HG02884 (cell line): ENCODE data around the gene LRFN3.
"Not testable (repeated sequence)": the region's sequence is repeated elsewhere in the genome, so short reads cannot be mapped to it uniquely, and the experiment has no call there.

ENCODE experiments used
- ATAC-seq: cut with Tn5 transposase; IDR thresholded peaks from one replicate; pipeline ENCODE4 v1.9.1; 2021; ENCODE audit warnings: mild to moderate bottlenecking, moderate library complexity; ENCODE audit not compliant: unreplicated experiment

LRFN3 gene

GRCh38 chr19:35905178-35905727 is 30.9 kb upstream of the LRFN3 start:
- no peak for ATAC-seq

- no peak for ATAC-seq
Measured at GRCh38 chr19:35907377-35907745, 28.8 kb upstream of the LRFN3 start.

DNA sequence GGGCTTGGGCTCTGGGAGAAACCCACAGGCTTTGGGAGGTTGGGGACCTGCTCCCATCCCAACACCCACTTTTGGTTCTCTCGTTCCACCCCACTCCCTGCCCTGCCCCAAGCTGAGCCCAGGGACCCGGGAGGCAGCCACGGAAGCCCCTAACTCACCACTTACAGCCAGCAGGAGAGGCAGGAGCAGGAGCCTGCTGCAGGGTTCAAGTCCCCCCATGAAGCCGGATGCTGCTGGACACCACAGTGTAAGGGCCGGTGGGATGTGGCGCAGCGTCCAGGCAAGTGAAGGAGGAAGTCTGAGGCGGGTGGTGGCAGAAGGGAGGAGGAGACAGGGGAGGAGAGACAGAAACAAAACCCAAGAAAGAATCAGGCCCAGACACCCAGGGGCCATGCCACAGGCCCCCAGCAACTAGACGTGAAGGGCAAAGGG is 28.1 kb upstream of the LRFN3 start, which contains the start of gene TYROBP:
Gene TYROBP (minus strand): TSS at position 286 of the 432 bp plus-strand sequence. CDS start 67 bp downstream, at position 219.
- ATAC-seq: no peak

GRCh38 chr19:35908973-35909683 is 27.0 kb upstream of the LRFN3 start:
- no peak for ATAC-seq

GRCh38 chr19:35909684-35910035 is 26.5 kb upstream of the LRFN3 start:
- no peak for ATAC-seq

DNA sequence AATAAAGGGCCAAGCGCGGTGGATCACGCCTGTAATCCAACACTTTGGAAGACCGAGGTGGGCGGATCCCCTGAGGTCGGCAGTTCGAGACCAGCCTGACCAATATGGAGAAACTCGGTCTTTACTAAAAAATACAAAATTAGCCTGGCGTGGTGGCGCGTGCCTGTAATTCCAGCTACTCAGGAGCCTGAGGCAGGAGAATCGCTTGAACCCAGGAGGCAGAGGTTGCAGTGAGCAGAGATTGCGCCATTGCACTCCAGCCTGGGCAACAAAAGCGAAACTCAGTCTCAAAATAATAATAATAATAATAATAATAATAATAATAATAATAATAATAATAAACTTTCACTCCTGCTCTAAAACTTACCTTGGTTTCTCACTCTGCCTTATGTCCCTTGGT is 25.8 kb upstream of the LRFN3 start:
- ATAC-seq: not testable (repeated sequence)

DNA sequence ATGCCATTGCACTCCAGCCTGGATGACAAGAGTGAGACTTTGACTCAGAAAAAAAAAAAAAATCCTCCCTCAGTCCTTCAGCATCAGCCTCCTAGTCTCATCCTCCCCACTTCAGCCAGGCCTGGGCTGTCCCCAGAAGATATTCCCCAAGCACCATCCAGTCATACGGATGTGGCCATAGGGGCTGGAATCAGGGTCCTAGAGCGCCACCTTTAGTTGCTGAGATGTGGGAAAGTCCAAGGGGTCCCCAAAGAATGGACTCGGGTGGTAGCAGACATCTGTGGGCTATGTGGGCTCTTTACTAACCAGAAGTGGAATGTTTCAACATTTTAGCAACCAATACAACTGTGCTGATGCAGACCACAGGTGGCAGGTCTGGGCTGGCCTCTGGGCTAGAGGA is 25.0 kb upstream of the LRFN3 start:
- ATAC-seq: no peak

- no peak for ATAC-seq
Measured at GRCh38 chr19:35911790-35912189, 24.4 kb upstream of the LRFN3 start.

- ATAC-seq: no peak
Measured at GRCh38 chr19:35913589-35913988, 22.6 kb upstream of the LRFN3 start.

DNA sequence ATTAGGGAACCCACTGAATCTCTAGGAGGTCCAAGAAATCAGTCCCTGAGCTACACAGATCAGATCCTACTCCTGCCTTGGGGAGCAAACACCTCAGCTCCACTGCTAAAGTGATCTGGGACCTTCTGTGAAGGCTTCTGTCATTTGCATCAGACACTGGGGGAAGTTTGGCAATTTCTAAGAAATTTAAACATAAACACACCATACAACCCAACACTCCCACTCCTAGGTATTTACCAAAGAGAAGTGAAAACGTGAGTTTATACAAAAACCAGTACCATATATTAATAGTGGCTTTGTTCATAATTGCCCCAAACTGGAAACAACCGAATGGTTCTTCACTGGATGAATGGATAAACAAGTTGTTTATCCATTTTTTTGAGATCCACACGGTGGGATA is 20.7 kb upstream of the LRFN3 start:
- no peak for ATAC-seq

GRCh38 chr19:35919306-35919705 is 16.9 kb upstream of the LRFN3 start:
- no peak for ATAC-seq

DNA sequence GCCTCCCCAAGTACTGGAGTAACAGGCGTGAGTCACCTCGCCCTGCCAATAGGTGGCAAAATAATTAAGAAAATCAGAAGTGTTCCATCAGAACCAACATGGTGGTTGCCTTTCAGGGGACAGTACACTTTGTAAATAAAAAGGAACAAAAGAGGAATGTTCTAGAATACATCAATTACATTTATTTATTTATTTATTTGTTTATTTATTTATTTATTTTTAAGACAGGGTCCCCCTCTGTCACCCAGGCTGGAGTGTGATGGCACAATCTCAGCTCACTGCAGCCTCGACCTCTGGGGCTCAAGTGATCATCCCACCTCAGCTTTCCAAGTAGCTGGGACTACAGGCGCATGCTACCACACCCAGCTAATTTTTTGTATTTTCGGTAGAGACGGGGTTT is 15.2 kb upstream of the LRFN3 start:
- no peak for ATAC-seq

DNA sequence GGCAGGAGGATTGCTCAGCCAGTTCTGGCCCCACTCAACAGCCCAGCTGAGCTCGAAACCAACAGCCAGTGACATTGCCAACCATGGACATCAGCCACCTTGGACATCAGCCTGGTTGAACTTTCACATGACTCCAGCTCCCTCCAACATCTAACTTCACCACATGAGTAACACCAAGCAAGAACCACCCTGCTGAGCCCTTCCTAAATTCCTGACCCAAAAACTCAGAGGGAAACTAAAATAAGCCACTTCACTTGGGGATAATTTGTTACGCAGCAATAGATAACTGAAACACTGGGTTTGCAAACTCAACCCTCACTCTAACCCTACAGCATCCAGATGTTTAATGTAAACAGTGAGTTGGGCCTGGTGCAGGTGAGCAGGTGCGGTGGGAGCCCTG is 10.7 kb upstream of the LRFN3 start:
- ATAC-seq: no peak

- ATAC-seq: no peak
Measured at GRCh38 chr19:35928507-35928906, 7.7 kb upstream of the LRFN3 start.

- ATAC-seq: no peak
Measured at GRCh38 chr19:35929876-35930275, 6.3 kb upstream of the LRFN3 start.

DNA sequence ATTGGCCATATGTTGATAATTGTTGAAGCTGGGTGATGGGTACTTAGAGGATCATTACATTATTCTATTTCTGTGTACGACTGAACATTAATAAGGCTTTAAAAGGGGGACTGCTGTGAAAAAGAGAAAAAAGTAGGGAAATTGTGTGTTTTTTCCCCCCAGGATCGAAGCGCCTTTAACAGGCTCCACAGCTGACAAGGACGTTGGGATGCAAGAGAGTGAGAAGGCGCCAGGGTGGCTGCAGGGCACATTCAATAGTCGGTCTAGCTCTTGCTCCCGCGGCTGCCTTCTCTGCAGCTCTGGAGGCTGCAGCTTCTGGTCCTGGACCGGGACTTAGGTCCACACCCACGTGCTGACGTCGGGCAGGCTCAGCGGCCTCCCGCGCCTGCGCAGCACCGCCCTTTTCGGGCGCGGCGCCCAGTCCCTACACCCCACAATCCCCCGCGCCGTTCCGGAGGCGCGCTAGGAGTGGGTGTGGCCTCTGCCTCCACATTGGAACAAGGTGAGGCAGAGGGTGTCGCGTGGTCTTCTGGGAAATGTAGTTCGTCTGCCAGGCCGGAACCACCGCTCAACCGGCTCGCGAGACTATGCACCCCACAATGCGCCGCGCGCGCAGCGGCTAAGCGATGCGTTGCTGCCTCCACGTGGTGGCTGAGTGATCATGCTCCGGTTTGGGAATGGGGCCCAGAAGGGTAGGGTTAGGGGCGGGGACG is 4.9 kb upstream of the LRFN3 start:
- ATAC-seq: peak; percentile 93

DNA sequence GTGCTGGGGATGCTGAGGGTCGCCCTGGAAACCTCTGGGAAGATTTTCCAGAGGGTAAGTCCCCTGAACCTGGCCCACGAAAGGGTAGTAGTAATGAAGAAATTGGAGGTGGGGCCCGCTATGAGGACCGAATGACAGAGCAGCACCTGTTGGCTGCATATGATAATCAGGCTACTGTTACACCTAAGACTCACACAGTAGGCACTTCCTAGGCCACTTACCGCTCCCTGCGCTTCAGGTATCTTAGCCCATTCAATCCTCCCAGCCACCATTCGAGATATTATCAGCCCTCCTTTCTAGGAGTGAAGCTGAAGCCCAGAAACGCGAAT is 4.3 kb upstream of the LRFN3 start:
- no peak for ATAC-seq

GRCh38 chr19:35932291-35932936 is 3.8 kb upstream of the LRFN3 start:
- ATAC-seq: no peak

DNA sequence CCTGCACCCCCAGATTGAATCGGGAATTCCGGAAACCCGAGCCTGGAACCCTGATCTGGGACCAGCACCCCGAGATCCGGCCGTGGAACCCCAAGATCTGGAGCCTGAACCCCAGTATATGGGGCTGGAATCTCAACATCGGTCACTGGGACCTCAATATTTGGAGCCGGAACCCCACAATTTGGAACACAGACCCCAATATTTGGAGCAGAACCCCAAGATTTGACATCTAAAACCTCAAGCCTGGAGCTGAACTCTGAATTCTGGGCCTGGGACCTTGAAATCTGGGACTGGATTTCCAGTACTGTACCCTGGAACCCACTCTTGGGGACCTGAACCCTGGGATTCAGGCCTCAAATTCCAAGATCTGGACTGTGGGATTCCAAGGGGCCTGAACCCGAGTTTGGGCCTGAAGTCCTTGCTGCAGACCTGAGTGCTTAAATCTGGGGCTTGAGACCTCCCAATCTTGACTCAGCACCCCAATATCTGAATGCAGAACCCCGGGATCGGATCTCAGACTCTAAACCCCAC is 629 bp downstream of the LRFN3 start:
- ATAC-seq: no peak

DNA sequence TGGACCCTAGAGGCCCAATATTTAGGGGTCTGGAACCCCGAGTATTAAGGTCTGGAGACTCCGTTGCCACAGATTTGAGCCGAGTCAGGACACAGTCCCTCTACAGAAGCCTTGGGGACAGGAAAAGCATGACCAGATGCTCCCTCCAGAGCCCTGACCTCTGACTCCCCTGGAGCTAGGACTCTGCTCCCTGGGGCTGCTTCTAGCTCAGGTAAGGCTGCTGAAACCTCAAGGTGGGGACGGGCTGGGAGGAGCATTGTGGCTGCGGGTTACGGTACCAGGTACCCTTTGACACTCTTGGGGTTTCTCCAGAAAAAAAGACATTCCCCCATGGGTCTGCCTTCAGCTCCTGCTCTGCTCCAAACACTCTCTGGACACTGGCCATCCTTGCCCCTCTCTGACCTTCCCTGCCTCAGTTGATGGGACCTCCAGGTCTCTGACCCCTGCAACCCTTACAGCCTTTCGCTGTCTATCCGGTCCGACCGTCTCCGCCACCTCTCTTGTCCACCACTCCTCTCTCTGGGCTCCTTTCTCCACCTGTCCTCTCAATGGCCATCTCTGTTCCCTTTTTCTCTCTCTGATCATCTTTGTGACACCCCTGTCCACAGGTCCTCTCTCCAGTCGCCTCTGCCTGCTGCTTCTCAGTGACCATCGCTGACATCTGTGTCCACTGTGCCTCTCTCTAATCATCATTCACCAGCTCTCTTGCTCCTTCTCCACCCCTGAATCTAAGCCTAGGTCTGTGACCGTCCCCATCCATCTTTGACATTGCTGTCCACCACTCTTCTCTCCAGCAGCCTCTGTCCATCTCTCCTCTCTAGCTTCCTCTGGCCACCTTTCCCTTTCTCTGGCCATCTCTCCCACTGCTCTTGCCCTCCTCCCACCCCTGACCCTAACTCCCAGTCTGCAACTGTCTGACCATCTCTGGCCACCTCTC is 1.4 kb downstream of the LRFN3 start:
- no peak for ATAC-seq
